ENCODE results near the gene ANK2.

Gene ANK2

DNA sequence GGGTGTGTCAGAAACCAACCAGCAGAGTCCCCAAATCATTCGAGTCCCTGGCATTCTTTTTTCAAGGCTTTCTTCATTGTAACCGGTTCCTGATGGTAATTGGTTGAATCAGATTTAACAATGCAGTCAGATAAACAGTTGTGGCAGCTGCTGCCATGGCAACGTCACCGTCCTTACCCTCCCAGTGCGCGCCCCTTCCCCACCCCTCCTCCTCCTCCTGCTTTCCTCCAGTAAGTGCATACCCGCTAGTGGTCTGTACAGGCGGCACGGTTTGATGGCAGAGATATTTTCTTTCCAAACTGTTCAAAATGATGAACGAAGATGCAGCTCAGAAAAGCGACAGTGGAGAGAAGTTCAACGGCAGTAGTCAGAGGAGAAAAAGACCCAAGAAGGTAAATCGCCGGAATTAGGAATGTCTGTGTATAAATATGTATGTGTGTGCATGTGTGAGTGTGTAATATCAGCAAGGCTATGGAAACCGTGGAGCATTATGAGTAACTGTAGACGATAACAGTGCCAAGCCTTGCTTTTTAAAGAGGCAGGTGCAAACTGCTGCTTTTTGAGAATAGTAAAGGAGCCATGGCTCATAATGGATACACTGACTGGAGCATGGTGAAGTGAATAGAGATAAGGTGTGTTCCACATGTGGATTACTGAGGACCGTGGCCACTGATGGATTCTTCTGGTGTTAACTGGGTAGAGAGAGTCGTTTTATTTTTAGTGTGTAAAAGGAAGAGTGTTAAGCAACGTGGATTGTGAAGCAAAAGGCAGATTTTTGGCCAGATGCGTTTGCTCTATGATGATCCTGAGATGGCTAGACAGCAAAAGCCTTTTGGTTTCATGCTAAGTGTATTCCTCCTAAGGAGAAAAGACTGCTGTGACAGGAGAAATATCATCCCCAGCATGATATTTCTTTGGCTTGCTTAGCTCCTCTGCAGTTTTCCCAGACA lies at the start of gene ANK2:
Gene ANK2, plus strand, starts transcription at position 233 of the 950 bp plus-strand sequence. Its CDS starts 76 bp downstream, at position 309.
- DNase-seq = no peak

DNA sequence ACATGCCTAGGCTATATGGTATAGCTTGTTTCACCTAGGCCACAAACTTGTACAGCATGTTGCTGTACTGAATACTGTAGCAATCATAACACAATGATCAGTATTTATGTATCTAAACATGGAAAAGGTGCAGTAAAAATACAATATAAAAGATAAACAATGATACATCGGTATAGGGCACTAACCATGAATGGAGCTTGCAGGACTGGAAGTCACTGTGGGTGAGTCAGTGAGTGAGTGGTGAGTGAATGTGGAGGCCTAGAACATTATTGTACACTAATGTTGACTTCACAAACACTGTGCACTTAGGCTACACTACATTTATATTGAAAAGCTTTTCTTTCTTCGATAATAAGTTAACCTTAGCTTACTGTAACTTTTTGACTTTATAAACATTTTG lies 45.6 kb upstream of the ANK2 start:
- no peak for DNase-seq

GRCh38 chr4:113004655-113005054 lies 44.8 kb upstream of the ANK2 start:
- no peak for DNase-seq

- no peak for DNase-seq
Observed at GRCh38 chr4:113006632-113007031, 42.8 kb upstream of the ANK2 start.

GRCh38 chr4:113007151-113007550 lies 42.3 kb upstream of the ANK2 start:
- DNase-seq = no peak

- no peak for DNase-seq
Observed at GRCh38 chr4:113008135-113008534, 41.3 kb upstream of the ANK2 start.

- no peak for DNase-seq
Observed at GRCh38 chr4:113008716-113009115, 40.7 kb upstream of the ANK2 start.

DNA sequence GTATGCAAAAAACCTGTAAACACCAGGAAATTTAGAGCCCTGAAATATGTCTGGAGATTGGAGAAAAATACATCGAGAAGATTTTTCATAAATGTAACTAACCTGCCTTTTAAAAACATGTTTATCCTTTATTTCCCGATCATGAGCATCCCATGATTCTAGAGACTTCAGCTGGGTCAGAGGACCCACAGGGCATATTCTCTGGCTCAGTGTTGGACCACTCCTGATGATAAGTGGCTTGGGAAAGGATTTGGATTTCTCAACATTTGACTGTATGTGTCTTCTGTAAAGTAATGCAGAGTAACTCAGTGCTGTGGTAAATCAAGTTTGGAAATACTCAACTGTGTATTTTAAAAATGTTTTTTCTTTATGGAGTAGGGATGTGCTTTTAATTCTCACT lies 40.0 kb upstream of the ANK2 start:
- no peak for DNase-seq

- no peak for DNase-seq
Observed at GRCh38 chr4:113012122-113012725, 37.2 kb upstream of the ANK2 start.

DNA sequence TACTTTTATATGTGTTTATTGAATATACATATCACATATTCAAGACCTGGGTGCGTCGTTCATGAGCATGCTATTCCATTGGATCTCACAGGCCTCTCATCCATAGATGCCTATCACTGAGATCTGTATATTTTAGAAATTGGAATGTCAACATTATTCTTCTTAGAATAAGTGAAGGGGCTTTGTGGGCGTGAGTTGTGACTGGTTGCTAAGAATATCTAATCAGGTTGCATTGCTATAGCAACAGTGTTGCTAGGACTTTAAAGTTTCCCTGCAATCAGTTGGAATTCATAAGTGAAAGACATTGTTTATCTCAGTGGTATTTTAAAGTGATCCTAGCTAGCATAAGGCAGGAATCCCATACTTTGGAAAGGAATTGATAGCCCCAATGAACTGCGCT lies 36.7 kb upstream of the ANK2 start:
- DNase-seq = no peak

DNA sequence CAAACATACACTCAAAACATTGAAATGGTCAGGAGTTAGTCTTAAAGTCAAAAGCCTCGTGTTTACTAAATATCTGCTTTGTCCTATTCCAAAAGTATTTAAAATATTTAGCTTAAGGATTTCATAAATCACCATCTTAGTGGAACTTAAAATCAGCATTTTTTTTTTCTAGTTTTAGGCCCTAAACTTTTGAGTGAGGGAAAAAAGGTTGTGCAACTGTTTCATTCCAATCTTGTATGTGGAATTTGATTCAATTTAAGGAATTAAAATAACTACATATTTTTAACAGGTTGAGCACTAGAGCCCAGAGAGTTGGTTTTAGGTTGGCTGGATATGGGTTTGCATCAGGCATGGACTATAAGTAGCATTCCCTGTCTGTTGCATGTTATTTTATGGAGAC lies 35.7 kb upstream of the ANK2 start:
- no peak for DNase-seq

DNA sequence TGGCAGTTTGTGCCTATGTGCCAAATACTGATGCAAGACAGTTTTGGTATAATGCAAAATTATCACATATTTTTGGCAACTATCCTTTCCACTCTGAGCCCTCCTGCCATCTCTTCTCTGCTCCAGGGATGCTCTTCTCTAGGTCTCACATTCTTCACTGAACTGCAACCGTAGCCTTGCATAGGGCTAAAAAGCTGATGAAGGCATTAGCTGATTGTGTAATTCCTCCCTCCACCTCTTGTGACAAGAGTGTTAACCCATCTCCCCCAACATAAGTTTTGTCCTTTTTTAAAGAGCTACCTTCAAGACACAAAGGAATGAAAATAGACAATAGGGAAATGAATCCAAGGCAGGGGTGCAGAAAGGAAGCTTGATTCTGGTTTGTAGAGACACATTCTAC lies 33.1 kb upstream of the ANK2 start:
- DNase-seq = no peak

DNA sequence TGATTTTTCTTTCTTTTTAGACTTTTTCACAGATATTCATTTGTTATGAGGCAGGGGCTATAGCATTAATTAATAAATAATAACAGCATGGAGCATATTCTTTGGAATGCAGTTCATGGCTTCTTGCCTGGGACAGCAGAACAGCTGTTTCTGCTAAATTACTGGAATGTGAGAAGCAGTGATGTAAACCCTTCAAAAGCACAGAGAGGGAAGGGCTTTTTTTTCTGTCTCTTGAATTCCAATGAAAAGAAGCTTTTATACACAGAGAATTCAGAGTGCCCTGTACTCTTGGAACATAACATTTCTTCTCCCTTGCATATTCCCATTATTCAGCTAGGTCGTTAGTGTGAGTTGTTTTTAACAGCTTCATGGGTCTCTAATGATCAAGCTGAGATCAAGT lies 28.5 kb upstream of the ANK2 start:
- DNase-seq = no peak

- no peak for DNase-seq
Observed at GRCh38 chr4:113024388-113024787, 25.1 kb upstream of the ANK2 start.

- no peak for DNase-seq
Observed at GRCh38 chr4:113025416-113025815, 24.0 kb upstream of the ANK2 start.

GRCh38 chr4:113026556-113026955 lies 22.9 kb upstream of the ANK2 start:
- no peak for DNase-seq

- no peak for DNase-seq
Observed at GRCh38 chr4:113028074-113028473, 21.4 kb upstream of the ANK2 start.

- DNase-seq = no peak
Observed at GRCh38 chr4:113031212-113031611, 18.2 kb upstream of the ANK2 start.

GRCh38 chr4:113040793-113041192 lies 8.7 kb upstream of the ANK2 start:
- DNase-seq = no peak

DNA sequence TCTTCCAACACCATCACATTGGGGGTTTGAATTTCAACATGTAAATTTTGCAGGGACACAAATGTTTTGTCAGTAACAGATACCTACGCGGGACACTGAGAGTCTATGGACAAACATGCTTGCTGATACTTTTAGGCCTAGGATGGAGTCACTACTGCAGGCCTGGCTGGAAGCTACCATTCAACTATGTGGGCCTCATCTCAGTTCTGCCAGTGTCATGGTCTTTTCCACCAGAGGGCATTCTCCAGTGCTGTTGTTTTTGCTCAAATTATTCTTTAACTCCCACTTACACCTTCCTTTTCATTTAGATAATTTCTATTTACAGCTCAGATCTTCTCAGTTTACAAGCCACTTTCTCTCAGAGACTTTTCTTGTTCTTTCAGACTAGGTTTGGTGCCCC lies 7.0 kb upstream of the ANK2 start:
- DNase-seq = no peak

GRCh38 chr4:113043591-113043990 lies 5.9 kb upstream of the ANK2 start:
- no peak for DNase-seq

GRCh38 chr4:113050371-113050755 lies 910 bp downstream of the ANK2 start:
- DNase-seq = no peak

DNA sequence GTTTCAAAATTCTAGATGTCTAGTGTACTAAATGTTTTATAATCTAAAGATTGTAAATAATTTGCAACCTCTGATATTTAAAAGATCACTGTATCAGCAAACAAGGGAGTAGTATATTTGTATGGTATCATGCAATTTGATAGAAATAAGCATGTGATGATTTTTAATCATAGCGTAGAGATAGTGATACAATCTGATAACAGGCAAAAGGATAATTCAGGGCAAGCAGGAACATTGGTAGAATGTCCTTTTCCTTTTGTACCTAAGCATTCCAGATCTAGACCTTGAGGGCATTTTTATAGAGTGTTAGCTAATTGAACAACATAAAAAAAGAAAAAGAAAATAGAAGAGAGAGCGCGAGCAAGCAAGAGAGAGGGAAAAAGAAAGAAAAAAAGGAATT lies 1.4 kb downstream of the ANK2 start:
- no peak for DNase-seq

- DNase-seq = no peak
Observed at GRCh38 chr4:113051361-113051760, 1.9 kb downstream of the ANK2 start.
